DOHH2 (cell line): ENCODE results near the gene MEN1.

ENCODE experiments used
- H3F3A ChIP-seq: fragments of 200-600 bp; sonication (generic), shearing (Covaris generic); 2 replicates; pipeline ENCODE4 v1.6.0; 2016; ENCODE audit warnings: antibody characterized with exemption, mild to moderate bottlenecking; ENCODE audit not compliant: control insufficient read depth, insufficient read depth
- H3K27ac ChIP-seq: fragments of 200-600 bp; sonication (generic); 2 replicates; pipeline ENCODE4 v1.5.1; 2014; ENCODE audit warnings: low read depth, mild to moderate bottlenecking, low read length, moderate library complexity
- H3K27me3 ChIP-seq: fragments of 200-600 bp; sonication (generic); 2 replicates; pipeline ENCODE4 v1.6.1; 2014; ENCODE audit warnings: mild to moderate bottlenecking, low read length, mixed read lengths; ENCODE audit not compliant: control insufficient read depth
- H3K36me3 ChIP-seq: fragments of 200-600 bp; sonication (generic); 2 replicates; pipeline ENCODE4 v1.6.1; 2014; ENCODE audit warnings: mild to moderate bottlenecking, low read length, moderate library complexity, mixed read lengths; ENCODE audit not compliant: control insufficient read depth
- H3K4me1 ChIP-seq: fragments of 200-600 bp; sonication (generic); 2 replicates; pipeline ENCODE4 v1.6.1; 2014; ENCODE audit warnings: mild to moderate bottlenecking, low read length, mixed read lengths; ENCODE audit not compliant: control insufficient read depth
- H3K4me2 ChIP-seq: fragments of 200-600 bp; sonication (generic); 2 replicates; pipeline ENCODE4 v1.6.0; 2014; ENCODE audit warnings: mild to moderate bottlenecking, low read length, moderate library complexity
- H3K4me3 ChIP-seq: fragments of 200-600 bp; sonication (generic); 2 replicates; pipeline ENCODE4 v1.5.1; 2014; ENCODE audit warnings: mild to moderate bottlenecking, low read length, mixed read lengths
- H3K79me2 ChIP-seq: fragments of 200-600 bp; sonication (generic); 2 replicates; pipeline ENCODE4 v1.6.1; 2014; ENCODE audit warnings: mild to moderate bottlenecking, low read length, mixed read lengths; ENCODE audit not compliant: control insufficient read depth
- H3K9me2 ChIP-seq: fragments of 200-600 bp; sonication (generic); replicated peaks from 2 replicates; pipeline ENCODE4 v1.6.1; 2014; ENCODE audit warnings: mild to moderate bottlenecking, low read length, mixed read lengths; ENCODE audit not compliant: control insufficient read depth
- H3K9me3 ChIP-seq: fragments of 200-600 bp; sonication (generic); 2 replicates; pipeline ENCODE4 v1.6.1; 2014; ENCODE audit warnings: antibody characterized with exemption, low read length, mixed read lengths; ENCODE audit not compliant: control insufficient read depth, insufficient read depth
- H4K20me1 ChIP-seq: fragments of 200-600 bp; sonication (generic); 2 replicates; pipeline ENCODE4 v1.6.0; 2014; ENCODE audit warnings: low read depth, mild to moderate bottlenecking, antibody characterized with exemption, low read length, moderate library complexity; ENCODE audit not compliant: control insufficient read depth, insufficient read depth
- EZH2phosphoT487 ChIP-seq: fragments of 200-600 bp; sonication (generic); IDR thresholded peaks from 2 replicates; pipeline ENCODE4 v1.6.1; 2017; ENCODE audit warnings: borderline replicate concordance, mild to moderate bottlenecking, antibody characterized with exemption, low read length, moderate library complexity, mixed read lengths
- TF ChIP-seq, protein P1 (sequence below): fragments of 200-600 bp; sonication (generic); IDR thresholded peaks from one replicate; pipeline ENCODE4 v1.5.1; 2014; ENCODE audit warnings: antibody characterized with exemption, mild to moderate bottlenecking, low read depth, low read length; ENCODE audit not compliant: poor library complexity, severe bottlenecking

Gene MEN1

DNA sequence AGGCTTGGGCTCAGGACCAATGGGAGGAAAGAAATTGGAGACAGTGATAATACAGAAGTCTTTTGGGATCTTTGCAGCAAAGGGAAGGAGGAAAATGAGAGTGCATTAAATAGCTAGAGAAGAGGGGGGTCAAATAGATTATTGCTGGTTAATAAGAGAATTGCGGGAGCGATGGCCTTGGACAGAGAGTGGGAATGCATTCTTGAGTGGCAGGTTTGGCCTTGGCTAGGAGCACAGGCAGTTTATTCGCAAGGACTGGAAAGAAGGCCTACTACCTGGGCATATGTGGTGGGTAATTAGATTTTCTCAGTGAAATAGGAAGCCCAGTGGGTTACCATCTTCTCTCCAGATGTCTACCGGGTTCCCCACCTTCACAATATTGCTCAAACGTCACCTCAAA lies 3.5 kb upstream of the MEN1 start:
- Histone ChIP-seq H3K27me3 (no peaks in the 10 kb centered on the region), H3K9me2 (no peaks in the 10 kb centered on the region), H3K4me2 (no peak overlapping the region), H3K36me3 (peaks cover 6% of the 10 kb centered on the region; the same call in 1 of the 2 replicates), H3F3A (peaks cover 7% of the 10 kb centered on the region; the same call in 1 of the 2 replicates), H3K4me3 (no peak overlapping the region), H3K79me2 (peaks cover 15% of the 10 kb centered on the region), H3K4me1 (peaks cover 34% of the 10 kb centered on the region), H3K27ac (no peak overlapping the region), H3K9me3 (no peaks in the 10 kb centered on the region), H4K20me1 (no peaks in the 10 kb centered on the region)
- TF ChIP-seq EZH2phosphoT487: no peak
- TF ChIP-seq, protein P1, sequence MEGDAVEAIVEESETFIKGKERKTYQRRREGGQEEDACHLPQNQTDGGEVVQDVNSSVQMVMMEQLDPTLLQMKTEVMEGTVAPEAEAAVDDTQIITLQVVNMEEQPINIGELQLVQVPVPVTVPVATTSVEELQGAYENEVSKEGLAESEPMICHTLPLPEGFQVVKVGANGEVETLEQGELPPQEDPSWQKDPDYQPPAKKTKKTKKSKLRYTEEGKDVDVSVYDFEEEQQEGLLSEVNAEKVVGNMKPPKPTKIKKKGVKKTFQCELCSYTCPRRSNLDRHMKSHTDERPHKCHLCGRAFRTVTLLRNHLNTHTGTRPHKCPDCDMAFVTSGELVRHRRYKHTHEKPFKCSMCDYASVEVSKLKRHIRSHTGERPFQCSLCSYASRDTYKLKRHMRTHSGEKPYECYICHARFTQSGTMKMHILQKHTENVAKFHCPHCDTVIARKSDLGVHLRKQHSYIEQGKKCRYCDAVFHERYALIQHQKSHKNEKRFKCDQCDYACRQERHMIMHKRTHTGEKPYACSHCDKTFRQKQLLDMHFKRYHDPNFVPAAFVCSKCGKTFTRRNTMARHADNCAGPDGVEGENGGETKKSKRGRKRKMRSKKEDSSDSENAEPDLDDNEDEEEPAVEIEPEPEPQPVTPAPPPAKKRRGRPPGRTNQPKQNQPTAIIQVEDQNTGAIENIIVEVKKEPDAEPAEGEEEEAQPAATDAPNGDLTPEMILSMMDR: no peak

DNA sequence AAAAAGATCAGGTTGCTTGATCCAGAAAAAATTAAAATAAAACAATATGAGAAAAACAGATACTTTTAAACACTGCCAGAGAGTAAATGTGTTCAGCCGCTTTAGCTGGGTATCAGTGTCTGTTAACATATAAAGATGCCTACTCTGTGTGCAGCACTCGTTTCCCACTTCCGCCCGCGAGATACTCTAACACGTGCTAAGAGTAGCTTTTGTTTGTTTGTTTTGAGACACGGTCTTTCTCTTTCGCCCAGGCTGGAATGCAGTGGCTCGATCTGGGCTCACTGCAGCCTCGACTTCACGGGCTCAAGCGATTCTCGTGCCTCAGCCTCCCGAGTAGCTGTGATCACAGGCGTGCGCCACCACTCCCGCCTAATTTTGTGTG lies 531 bp upstream of the MEN1 start:
- H4K20me1 ChIP-seq: no peaks in the 10 kb centered on the region
- TF ChIP-seq, protein P1: no peak
- no peak for TF ChIP-seq EZH2phosphoT487
- peaks cover 39% of the 10 kb centered on the region for H3K4me1 ChIP-seq

GRCh38 chr11:64809781-64810241 lies 540 bp downstream of the MEN1 start:
- no peak for TF ChIP-seq EZH2phosphoT487
- TF ChIP-seq, protein P1: no peak
- Histone ChIP-seq H3K79me2 (peaks cover 27% of the 10 kb centered on the region), H3K4me2 (peak overlapping the region; percentile 96), H3K27ac (peak overlapping the region; percentile 48), H3K4me3 (peak overlapping the region; percentile 88), H3K9me3 (no peaks in the 10 kb centered on the region), H3K36me3 (peaks cover 42% of the 10 kb centered on the region), H3F3A (peaks cover 7% of the 10 kb centered on the region; the same call in 1 of the 2 replicates), H4K20me1 (no peaks in the 10 kb centered on the region), H3K9me2 (no peaks in the 10 kb centered on the region), H3K27me3 (no peaks in the 10 kb centered on the region), H3K4me1 (peaks cover 30% of the 10 kb centered on the region)

More for the DNA sequence above, 531 bp upstream of the MEN1 start:
- peaks cover 7% of the 10 kb centered on the region; the same call in 1 of the 2 replicates for H3F3A ChIP-seq
- H3K9me3 ChIP-seq: no peaks in the 10 kb centered on the region
- peaks cover 27% of the 10 kb centered on the region for H3K79me2 ChIP-seq
- no peaks in the 10 kb centered on the region for H3K9me2 ChIP-seq
- peaks cover 31% of the 10 kb centered on the region for H3K36me3 ChIP-seq
- H3K27me3 ChIP-seq: no peaks in the 10 kb centered on the region
- H3K4me3 ChIP-seq: peak overlapping the region; percentile 88
- H3K4me2 ChIP-seq: peak overlapping the region; percentile 96
- peak overlapping the region; percentile 48 for H3K27ac ChIP-seq
